Loucy (cell line): ENCODE results near the gene COA7.

ENCODE experiments used
- H2AFZ ChIP-seq: fragments of 200-600 bp; sonication (generic); 2 replicates; pipeline ENCODE4 v1.6.0; 2016; ENCODE audit warnings: antibody characterized with exemption, mild to moderate bottlenecking, low read length, moderate library complexity
- H3F3A ChIP-seq: fragments of 200-600 bp; 2 replicates; pipeline ENCODE4 v1.6.0; 2016; ENCODE audit warnings: antibody characterized with exemption, low read depth, mild to moderate bottlenecking
- H3K27me3 ChIP-seq: fragments of 200-600 bp; sonication (generic); 2 replicates; pipeline ENCODE4 v1.6.1; 2014; ENCODE audit warnings: low read length, mild to moderate bottlenecking; ENCODE audit not compliant: insufficient read depth, poor library complexity, severe bottlenecking
- H3K36me3 ChIP-seq: fragments of 200-600 bp; sonication (generic); 2 replicates; pipeline ENCODE4 v1.6.1; 2016; ENCODE audit warnings: low read length; ENCODE audit not compliant: insufficient read depth
- H3K4me1 ChIP-seq: fragments of 200-600 bp; sonication (generic); 2 replicates; pipeline ENCODE4 v1.5.1; 2014; ENCODE audit warnings: low read length, mild to moderate bottlenecking; ENCODE audit not compliant: insufficient read depth, poor library complexity, severe bottlenecking
- H3K4me2 ChIP-seq: fragments of 200-600 bp; sonication (generic); 2 replicates; pipeline ENCODE4 v1.6.0; 2014; ENCODE audit warnings: antibody characterized with exemption, low read length, low read depth, mild to moderate bottlenecking; ENCODE audit not compliant: poor library complexity, severe bottlenecking
- H3K4me3 ChIP-seq: fragments of 200-600 bp; sonication (generic); 2 replicates; pipeline ENCODE4 v1.5.1; 2014; ENCODE audit warnings: low read length, mild to moderate bottlenecking, mixed read lengths; ENCODE audit not compliant: poor library complexity, severe bottlenecking
- H3K79me2 ChIP-seq: fragments of 200-600 bp; sonication (generic); 2 replicates; pipeline ENCODE4 v1.6.1; 2014; ENCODE audit warnings: low read length; ENCODE audit not compliant: insufficient read depth
- H3K9ac ChIP-seq: fragments of 200-600 bp; sonication (generic); 2 replicates; pipeline ENCODE4 v1.6.0; 2014; ENCODE audit warnings: mild to moderate bottlenecking, low read depth, low read length, moderate library complexity; ENCODE audit not compliant: poor library complexity, severe bottlenecking
- H3K9me2 ChIP-seq: fragments of 200-600 bp; sonication (generic); replicated peaks from 2 replicates; pipeline ENCODE4 v1.6.1; 2016; ENCODE audit warnings: low read depth, low read length, mixed read lengths
- H3K9me3 ChIP-seq: fragments of 200-600 bp; sonication (generic); 2 replicates; pipeline ENCODE4 v1.6.1; 2014; ENCODE audit warnings: mild to moderate bottlenecking, antibody characterized with exemption, low read length, low read depth; ENCODE audit not compliant: insufficient read depth
- H4K20me1 ChIP-seq: fragments of 200-600 bp; sonication (generic); 2 replicates; pipeline ENCODE4 v1.6.0; 2014; ENCODE audit warnings: antibody characterized with exemption, low read length, mild to moderate bottlenecking; ENCODE audit not compliant: insufficient read depth, poor library complexity, severe bottlenecking
- EZH2phosphoT487 ChIP-seq: fragments of 200-600 bp; IDR thresholded peaks from 2 replicates; pipeline ENCODE4 v1.6.1; 2018; ENCODE audit warnings: antibody characterized with exemption, mild to moderate bottlenecking, moderate library complexity, borderline replicate concordance
- TF ChIP-seq, protein P1 (sequence below): fragments of 200-600 bp; sonication (generic); conservative IDR thresholded peaks from 2 replicates; pipeline ENCODE4 v1.5.1; 2014; ENCODE audit warnings: mild to moderate bottlenecking, antibody characterized with exemption, low read length

Gene COA7

DNA sequence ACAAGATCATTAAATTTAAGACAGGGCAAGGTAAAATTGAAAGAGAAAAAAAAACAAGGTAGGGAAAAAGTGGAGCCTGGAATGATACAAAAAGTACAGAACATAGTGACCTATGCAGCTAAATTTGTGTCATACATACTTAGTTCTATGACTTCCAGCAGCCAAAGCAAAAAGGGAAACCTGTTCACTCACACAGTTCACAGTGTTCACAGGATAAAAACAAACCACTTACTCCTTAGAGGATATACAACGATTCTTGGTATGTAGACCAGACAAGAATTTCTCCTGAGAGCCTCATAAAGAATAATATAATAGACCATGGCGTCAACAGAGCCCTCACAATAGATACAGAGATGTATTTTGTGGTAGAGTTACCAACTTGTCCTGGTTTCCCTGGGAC lies 27.5 kb downstream of the COA7 start:
- Histone ChIP-seq H4K20me1 (no peaks in the 10 kb centered on the region), H3F3A (no peaks in the 10 kb centered on the region), H3K4me3 (no peak overlapping the region), H3K36me3 (no peaks in the 10 kb centered on the region), H3K79me2 (no peaks in the 10 kb centered on the region), H3K9me3 (no peaks in the 10 kb centered on the region), H3K4me2 (no peak overlapping the region), H3K9me2 (no peaks in the 10 kb centered on the region), H3K9ac (no peak overlapping the region), H3K4me1 (peaks cover 29% of the 10 kb centered on the region), H3K27me3 (no peaks in the 10 kb centered on the region), H2AFZ (no peak overlapping the region)
- TF ChIP-seq, protein P1, sequence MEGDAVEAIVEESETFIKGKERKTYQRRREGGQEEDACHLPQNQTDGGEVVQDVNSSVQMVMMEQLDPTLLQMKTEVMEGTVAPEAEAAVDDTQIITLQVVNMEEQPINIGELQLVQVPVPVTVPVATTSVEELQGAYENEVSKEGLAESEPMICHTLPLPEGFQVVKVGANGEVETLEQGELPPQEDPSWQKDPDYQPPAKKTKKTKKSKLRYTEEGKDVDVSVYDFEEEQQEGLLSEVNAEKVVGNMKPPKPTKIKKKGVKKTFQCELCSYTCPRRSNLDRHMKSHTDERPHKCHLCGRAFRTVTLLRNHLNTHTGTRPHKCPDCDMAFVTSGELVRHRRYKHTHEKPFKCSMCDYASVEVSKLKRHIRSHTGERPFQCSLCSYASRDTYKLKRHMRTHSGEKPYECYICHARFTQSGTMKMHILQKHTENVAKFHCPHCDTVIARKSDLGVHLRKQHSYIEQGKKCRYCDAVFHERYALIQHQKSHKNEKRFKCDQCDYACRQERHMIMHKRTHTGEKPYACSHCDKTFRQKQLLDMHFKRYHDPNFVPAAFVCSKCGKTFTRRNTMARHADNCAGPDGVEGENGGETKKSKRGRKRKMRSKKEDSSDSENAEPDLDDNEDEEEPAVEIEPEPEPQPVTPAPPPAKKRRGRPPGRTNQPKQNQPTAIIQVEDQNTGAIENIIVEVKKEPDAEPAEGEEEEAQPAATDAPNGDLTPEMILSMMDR: no peak
- no peak for TF ChIP-seq EZH2phosphoT487

DNA sequence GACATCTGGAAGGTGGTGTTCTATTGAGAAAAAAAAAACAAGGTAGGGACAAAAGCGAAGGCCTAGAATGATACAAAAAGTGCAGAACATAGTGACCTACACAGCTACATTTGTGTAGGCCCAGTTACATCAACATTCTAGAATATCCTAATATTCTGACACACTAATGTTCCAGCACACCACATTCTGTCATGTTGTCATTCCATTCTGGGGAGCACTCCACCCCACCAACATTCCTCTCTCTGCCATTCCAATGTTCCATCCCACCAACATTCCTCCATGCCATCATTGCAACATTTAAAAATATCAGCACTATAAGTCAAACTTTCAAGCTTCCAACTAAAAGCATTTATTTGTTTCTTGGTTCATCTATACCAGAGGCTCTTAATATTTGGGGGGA lies 28.5 kb downstream of the COA7 start:
- Histone ChIP-seq H3K4me1 (peaks cover 20% of the 10 kb centered on the region), H3K36me3 (no peaks in the 10 kb centered on the region), H3K9me3 (no peaks in the 10 kb centered on the region), H2AFZ (no peak overlapping the region), H3K27me3 (no peaks in the 10 kb centered on the region), H3K9ac (no peak overlapping the region), H4K20me1 (no peaks in the 10 kb centered on the region), H3K79me2 (no peaks in the 10 kb centered on the region), H3F3A (no peaks in the 10 kb centered on the region), H3K4me2 (no peak overlapping the region), H3K4me3 (no peak overlapping the region), H3K9me2 (no peaks in the 10 kb centered on the region)
- TF ChIP-seq EZH2phosphoT487: no peak
- TF ChIP-seq, protein P1: no peak

DNA sequence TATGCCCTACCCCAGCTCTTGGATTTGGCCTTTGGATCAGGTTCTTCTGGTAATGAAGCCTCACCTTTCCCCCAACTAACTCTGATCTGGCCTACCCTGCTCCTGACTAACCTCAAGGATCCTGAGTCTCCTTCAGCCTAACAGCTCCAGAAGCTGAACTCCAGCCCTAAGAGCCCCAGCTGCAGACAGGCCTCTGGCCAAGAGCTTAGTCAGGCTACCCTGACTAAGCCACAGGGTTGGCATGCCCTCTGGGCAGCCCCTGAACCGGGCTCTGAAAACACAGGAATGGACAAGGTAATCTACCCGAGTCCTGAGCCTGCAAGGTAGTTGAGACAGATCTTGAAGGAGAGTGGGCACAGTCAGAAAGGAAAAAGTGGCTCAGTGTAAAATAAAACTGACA lies 29.4 kb downstream of the COA7 start:
- H3K9me2 ChIP-seq: no peaks in the 10 kb centered on the region
- H3K79me2 ChIP-seq: no peaks in the 10 kb centered on the region
- no peaks in the 10 kb centered on the region for H3F3A ChIP-seq
- H3K9me3 ChIP-seq: no peaks in the 10 kb centered on the region
- no peak overlapping the region for H3K9ac ChIP-seq
- peaks cover 11% of the 10 kb centered on the region for H3K4me1 ChIP-seq
- H4K20me1 ChIP-seq: no peaks in the 10 kb centered on the region
- no peaks in the 10 kb centered on the region for H3K27me3 ChIP-seq
- H2AFZ ChIP-seq: 0 out of 2 replicates have a peak overlapping the region, but pooled peaks have one; percentile 9
- no peak overlapping the region for H3K4me3 ChIP-seq
- no peaks in the 10 kb centered on the region for H3K36me3 ChIP-seq
- TF ChIP-seq, protein P1: no peak
- TF ChIP-seq EZH2phosphoT487: no peak
- H3K4me2 ChIP-seq: no peak overlapping the region
